ENCODE measurements around the gene PIGQ. TPM values are rescaled to one million over a fixed set of nuclear protein-coding genes. Genes with fewer than 3 reads are reported as not detected.

The PIGQ gene
- polyA plus RNA-seq, 2 of the 4 experiments (the other 2 are of a cell fraction): 13.2 to 31.2 TPM

GRCh38 chr16:553601-554296 is 16.0 kb upstream of the PIGQ start (continued):
- no peak for TF ChIP-seq HOXB5 (CRISPR knock-in tag; IDR thresholded peaks at IDR 0.05)
- TF ChIP-seq FOSB (CRISPR knock-in tag; IDR thresholded peaks at IDR 0.05): no peak

DNA sequence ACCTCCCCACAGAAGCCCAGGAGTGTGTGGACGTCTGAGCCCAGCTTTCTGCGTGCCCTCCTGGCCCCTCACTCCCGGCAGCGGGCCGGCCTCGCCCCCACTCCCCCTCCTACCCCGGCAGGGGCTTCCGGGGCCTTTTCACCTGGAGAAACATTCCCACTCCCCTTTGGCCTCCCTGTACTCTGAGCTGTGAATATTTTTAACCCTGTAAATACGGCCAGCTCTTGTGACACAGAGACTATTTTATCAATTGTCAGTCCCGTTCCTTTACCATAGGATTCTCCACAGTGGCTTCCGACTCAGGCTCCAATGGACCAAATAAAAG is 15.5 kb upstream of the PIGQ start:
- H3K4me3 ChIP-seq: no peak overlapping the region
- DNase-seq (ENCODE audit: low read depth in 1 of 2, low spot score in 1 of 2): no peak
- POLR2A ChIA-PET: no interaction called here
- WGBS (ENCODE audit: missing lambda C conversion rate): 90% methylated on average over 11 of the region's 11 CpGs
- no peak for ATAC-seq
- H3K4me2 ChIP-seq: no peak overlapping the region
- CTCF ChIA-PET: interaction anchor here (1.0 to 1.4 kb wide), 2 partner anchors 24 to 113 kb away, joined by 3 to 4 read pairs; no protein-coding TSS in a partner anchor
- H3K9me3 ChIP-seq: no peaks in the 10 kb centered on the region
- no peak for TF ChIP-seq RCOR1 (IDR thresholded peaks at IDR 0.05; ENCODE audit: low read depth, low read length)
- TF ChIP-seq MAX (IDR thresholded peaks at IDR 0.05): no peak
- TF ChIP-seq, protein P1, sequence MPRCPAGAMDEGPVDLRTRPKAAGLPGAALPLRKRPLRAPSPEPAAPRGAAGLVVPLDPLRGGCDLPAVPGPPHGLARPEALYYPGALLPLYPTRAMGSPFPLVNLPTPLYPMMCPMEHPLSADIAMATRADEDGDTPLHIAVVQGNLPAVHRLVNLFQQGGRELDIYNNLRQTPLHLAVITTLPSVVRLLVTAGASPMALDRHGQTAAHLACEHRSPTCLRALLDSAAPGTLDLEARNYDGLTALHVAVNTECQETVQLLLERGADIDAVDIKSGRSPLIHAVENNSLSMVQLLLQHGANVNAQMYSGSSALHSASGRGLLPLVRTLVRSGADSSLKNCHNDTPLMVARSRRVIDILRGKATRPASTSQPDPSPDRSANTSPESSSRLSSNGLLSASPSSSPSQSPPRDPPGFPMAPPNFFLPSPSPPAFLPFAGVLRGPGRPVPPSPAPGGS (IDR thresholded peaks at IDR 0.05): no peak
- no peak for TF ChIP-seq ZC3H11A (IDR thresholded peaks at IDR 0.05)
- H3K27ac ChIP-seq: no peak overlapping the region
- FAIRE-seq: no peak
- no peaks in the 10 kb centered on the region for H3K4me1 ChIP-seq

DNA sequence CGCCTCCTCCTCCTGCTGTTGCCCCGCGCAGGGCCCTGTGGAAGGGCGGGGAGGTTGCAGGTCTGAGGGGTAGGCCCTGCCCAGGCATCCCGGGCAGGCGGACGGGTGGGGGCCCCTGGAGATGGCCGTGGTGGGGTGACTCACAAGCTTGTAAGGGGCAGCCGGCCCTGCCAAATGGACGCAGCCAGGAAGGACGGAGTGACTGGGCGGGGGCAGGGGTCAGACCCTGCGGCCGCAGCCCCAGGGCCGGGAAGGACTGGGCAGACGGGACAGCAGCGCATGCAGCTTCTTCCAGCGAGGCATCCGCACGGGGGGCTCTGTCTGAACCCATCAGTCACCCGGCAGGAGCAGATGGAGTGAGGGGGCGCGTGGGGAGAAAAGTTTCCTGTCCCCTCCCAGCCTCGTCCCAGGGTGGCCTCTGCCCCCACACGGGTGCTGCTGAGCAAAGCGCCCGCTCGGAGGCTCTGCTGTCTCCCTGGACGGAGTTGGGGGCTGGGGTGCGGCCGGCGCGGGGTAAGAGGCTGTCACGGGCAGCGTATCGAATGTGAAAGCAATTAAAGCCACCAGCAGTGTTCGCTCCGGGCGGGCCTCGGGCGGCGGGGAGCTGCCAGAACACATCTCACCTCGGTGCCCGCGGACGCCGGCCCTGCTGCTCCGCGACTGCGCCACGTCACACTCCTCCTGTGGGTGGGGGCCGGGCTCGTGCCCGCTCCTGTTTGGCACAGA is 15.0 kb upstream of the PIGQ start:
- TF ChIP-seq FOSL2 (IDR thresholded peaks at IDR 0.05) (no peak), FOSL2 (CRISPR knock-in tag; IDR thresholded peaks at IDR 0.05) (no peak), CHD4 (IDR thresholded peaks at IDR 0.05; ENCODE audit: borderline replicate concordance) (no peak), CTCF (IDR thresholded peaks at IDR 0.05) (no peak), RFX5 (IDR thresholded peaks at IDR 0.05) (no peak), CEBPB (IDR thresholded peaks at IDR 0.05) (no peak), HEYL (CRISPR knock-in tag; IDR thresholded peaks at IDR 0.05) (no peak), CBX2 (IDR thresholded peaks at IDR 0.05; ENCODE audit: borderline replicate concordance, low read depth) (no peak), BHLHE40 (IDR thresholded peaks at IDR 0.05; ENCODE audit: low read depth, low read length) (no peak), ZNF302 (CRISPR knock-in tag; IDR thresholded peaks at IDR 0.05) (no peak), KDM5A (IDR thresholded peaks at IDR 0.05) (no peak), JUNB (IDR thresholded peaks at IDR 0.05) (no peak), TFCP2L1 (CRISPR knock-in tag; IDR thresholded peaks at IDR 0.05) (no peak), SMC3 (IDR thresholded peaks at IDR 0.05) (no peak)
- TF ChIP-seq, protein P2, sequence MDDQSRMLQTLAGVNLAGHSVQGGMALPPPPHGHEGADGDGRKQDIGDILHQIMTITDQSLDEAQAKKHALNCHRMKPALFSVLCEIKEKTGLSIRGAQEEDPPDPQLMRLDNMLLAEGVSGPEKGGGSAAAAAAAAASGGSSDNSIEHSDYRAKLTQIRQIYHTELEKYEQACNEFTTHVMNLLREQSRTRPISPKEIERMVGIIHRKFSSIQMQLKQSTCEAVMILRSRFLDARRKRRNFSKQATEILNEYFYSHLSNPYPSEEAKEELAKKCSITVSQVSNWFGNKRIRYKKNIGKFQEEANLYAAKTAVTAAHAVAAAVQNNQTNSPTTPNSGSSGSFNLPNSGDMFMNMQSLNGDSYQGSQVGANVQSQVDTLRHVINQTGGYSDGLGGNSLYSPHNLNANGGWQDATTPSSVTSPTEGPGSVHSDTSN (IDR thresholded peaks at IDR 0.05): no peak
- TF ChIP-seq, protein P3, sequence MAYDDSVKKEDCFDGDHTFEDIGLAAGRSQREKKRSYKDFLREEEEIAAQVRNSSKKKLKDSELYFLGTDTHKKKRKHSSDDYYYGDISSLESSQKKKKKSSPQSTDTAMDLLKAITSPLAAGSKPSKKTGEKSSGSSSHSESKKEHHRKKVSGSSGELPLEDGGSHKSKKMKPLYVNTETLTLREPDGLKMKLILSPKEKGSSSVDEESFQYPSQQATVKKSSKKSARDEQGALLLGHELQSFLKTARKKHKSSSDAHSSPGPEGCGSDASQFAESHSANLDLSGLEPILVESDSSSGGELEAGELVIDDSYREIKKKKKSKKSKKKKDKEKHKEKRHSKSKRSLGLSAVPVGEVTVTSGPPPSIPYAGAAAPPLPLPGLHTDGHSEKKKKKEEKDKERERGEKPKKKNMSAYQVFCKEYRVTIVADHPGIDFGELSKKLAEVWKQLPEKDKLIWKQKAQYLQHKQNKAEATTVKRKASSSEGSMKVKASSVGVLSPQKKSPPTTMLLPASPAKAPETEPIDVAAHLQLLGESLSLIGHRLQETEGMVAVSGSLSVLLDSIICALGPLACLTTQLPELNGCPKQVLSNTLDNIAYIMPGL (CRISPR knock-in tag; IDR thresholded peaks at IDR 0.05; ENCODE audit: borderline replicate concordance): no peak
- H3K4me2 ChIP-seq: no peak overlapping the region
- no peaks in the 10 kb centered on the region for H3K9me3 ChIP-seq
- no peak overlapping the region for H3K27ac ChIP-seq
- H3K4me1 ChIP-seq: peaks cover 1% of the 10 kb centered on the region; the same call in 2 of the 3 replicates
- ATAC-seq (no peak), DNase-seq (ENCODE audit: low read depth in 1 of 2, low spot score in 1 of 2) (no peak), FAIRE-seq (no peak)
- 84% methylated on average over 39 of the region's 54 CpGs for WGBS (ENCODE audit: missing lambda C conversion rate)
- no peak overlapping the region for H3K4me3 ChIP-seq
- ChIA-PET CTCF (interaction anchor here (1.4 to 6.1 kb wide), 2 partner anchors 8 to 113 kb away, joined by 3 to 24 read pairs; no protein-coding TSS in a partner anchor), POLR2A (no interaction called here)
